HFF-Myc (cell line): Measurements from ENCODE around the gene ZKSCAN1.
"Not testable (repeated sequence)": the region's sequence is repeated elsewhere in the genome, so short reads cannot be mapped to it uniquely, and the experiment has no call there.

Source experiments
- DNase-seq: peaks from one replicate; pipeline ENCODE4 v3.0.0-alpha.2; 2011; ENCODE audit warnings: low read depth; ENCODE audit errors: extremely low read depth
- H3K4me3 ChIP-seq: replicated peaks from 2 replicates; pipeline ENCODE4 v1.5.1; 2011; ENCODE audit warnings: low read depth, mild to moderate bottlenecking, control low read depth, low read length
- CTCF ChIP-seq: IDR thresholded peaks from 2 replicates; pipeline ENCODE4 v1.5.1; 2012; ENCODE audit warnings: mild to moderate bottlenecking, low read depth, low read length, control low read depth; ENCODE audit errors: missing control alignments

ZKSCAN1 gene

GRCh38 chr7:99976626-99977025 lies 38.8 kb upstream of the ZKSCAN1 start:
- TF ChIP-seq CTCF: no peak
- DNase-seq: no peak
- H3K4me3 ChIP-seq: no peak overlapping the region

GRCh38 chr7:99979814-99980225 lies 35.6 kb upstream of the ZKSCAN1 start:
- not testable (repeated sequence) for DNase-seq, H3K4me3 ChIP-seq
- peak; percentile 60 for TF ChIP-seq CTCF

GRCh38 chr7:99980448-99980872 lies 34.9 kb upstream of the ZKSCAN1 start:
- DNase-seq, H3K4me3 ChIP-seq: not testable (repeated sequence)

GRCh38 chr7:99981066-99981465 lies 34.3 kb upstream of the ZKSCAN1 start:
- H3K4me3 ChIP-seq, DNase-seq: not testable (repeated sequence)

- H3K4me3 ChIP-seq: no peak overlapping the region
- no peak for TF ChIP-seq CTCF
- DNase-seq: no peak
Observed at GRCh38 chr7:99984593-99984992, 30.8 kb upstream of the ZKSCAN1 start.

GRCh38 chr7:99987306-99987705 lies 28.1 kb upstream of the ZKSCAN1 start:
- not testable (repeated sequence) for H3K4me3 ChIP-seq, DNase-seq

GRCh38 chr7:99987846-99988245 lies 27.6 kb upstream of the ZKSCAN1 start:
- H3K4me3 ChIP-seq: no peak overlapping the region
- DNase-seq: no peak
- TF ChIP-seq CTCF: no peak

- TF ChIP-seq CTCF: no peak
- H3K4me3 ChIP-seq: no peak overlapping the region
- no peak for DNase-seq
Observed at GRCh38 chr7:99990460-99990852, 24.9 kb upstream of the ZKSCAN1 start.

GRCh38 chr7:99991543-99991942 lies 23.9 kb upstream of the ZKSCAN1 start:
- not testable (repeated sequence) for H3K4me3 ChIP-seq, DNase-seq
